Measurements from ENCODE around the gene LSM2.

The LSM2 gene

GRCh38 chr6:31777667-31778050 lies 29.1 kb downstream of the LSM2 start:
- H3K9me3 ChIP-seq (ENCODE audit: control insufficient read depth, low read length) = no peaks in the 10 kb centered on the region
- peaks cover 30% of the 10 kb centered on the region for H3K4me1 ChIP-seq (ENCODE audit: control insufficient read depth, insufficient read depth, low read length, poor library complexity, severe bottlenecking)
- H3K27ac ChIP-seq (ENCODE audit: insufficient read depth, low read length, poor library complexity, severe bottlenecking) = peak overlapping the region; percentile 15
- H3K36me3 ChIP-seq (ENCODE audit: control insufficient read depth, insufficient read depth, low read length) = peaks cover 39% of the 10 kb centered on the region
- no peak overlapping the region for H3K4me3 ChIP-seq (ENCODE audit: insufficient read depth, low read depth, low read length, poor library complexity, severe bottlenecking)
- H3K27me3 ChIP-seq (replicated peaks; ENCODE audit: control insufficient read depth, insufficient read depth, low read length, poor library complexity, severe bottlenecking) = no peaks in the 10 kb centered on the region
- DNase-seq = no peak

- Histone ChIP-seq H3K27me3 (replicated peaks; ENCODE audit: control insufficient read depth, insufficient read depth, low read length, poor library complexity, severe bottlenecking) (no peaks in the 10 kb centered on the region), H3K9me3 (ENCODE audit: control insufficient read depth, low read length) (no peaks in the 10 kb centered on the region), H3K4me3 (ENCODE audit: insufficient read depth, low read depth, low read length, poor library complexity, severe bottlenecking) (peak within 1 kb of the TSS; percentile 24), H3K4me1 (ENCODE audit: control insufficient read depth, insufficient read depth, low read length, poor library complexity, severe bottlenecking) (peaks cover 32% of the 10 kb centered on the region), H3K36me3 (ENCODE audit: control insufficient read depth, insufficient read depth, low read length) (peaks cover 33% of the 10 kb centered on the region), H3K27ac (ENCODE audit: insufficient read depth, low read length, poor library complexity, severe bottlenecking) (peak within 1 kb of the TSS; percentile 15)
- DNase-seq = peak; percentile 52 to 58 (median 56)
These were observed 29.6 kb downstream of the LSM2 start, which contains the start of gene VWA7 for GRCh38 chr6:31776989-31777666. Gene VWA7 (minus strand): TSS chr6:31777328. CDS start chr6:31776779, 549 bp downstream.

- Histone ChIP-seq H3K4me1 (ENCODE audit: control insufficient read depth, insufficient read depth, low read length, poor library complexity, severe bottlenecking) (peaks cover 37% of the 10 kb centered on the region), H3K27me3 (replicated peaks; ENCODE audit: control insufficient read depth, insufficient read depth, low read length, poor library complexity, severe bottlenecking) (no peaks in the 10 kb centered on the region), H3K27ac (ENCODE audit: insufficient read depth, low read length, poor library complexity, severe bottlenecking) (peak overlapping the region; percentile 7), H3K36me3 (ENCODE audit: control insufficient read depth, insufficient read depth, low read length) (peaks cover 29% of the 10 kb centered on the region), H3K4me3 (ENCODE audit: insufficient read depth, low read depth, low read length, poor library complexity, severe bottlenecking) (peak overlapping the region; percentile 24), H3K9me3 (ENCODE audit: control insufficient read depth, low read length) (no peaks in the 10 kb centered on the region)
- no peak for DNase-seq
These were observed 30.2 kb downstream of the LSM2 start for GRCh38 chr6:31776485-31776988.

- peaks cover 22% of the 10 kb centered on the region for H3K36me3 ChIP-seq (ENCODE audit: control insufficient read depth, insufficient read depth, low read length)
- peaks cover 37% of the 10 kb centered on the region for H3K4me1 ChIP-seq (ENCODE audit: control insufficient read depth, insufficient read depth, low read length, poor library complexity, severe bottlenecking)
- H3K9me3 ChIP-seq (ENCODE audit: control insufficient read depth, low read length) = no peaks in the 10 kb centered on the region
- no peak for DNase-seq
- H3K4me3 ChIP-seq (ENCODE audit: insufficient read depth, low read depth, low read length, poor library complexity, severe bottlenecking) = no peak overlapping the region
- peak overlapping the region; percentile 7 for H3K27ac ChIP-seq (ENCODE audit: insufficient read depth, low read length, poor library complexity, severe bottlenecking)
- no peaks in the 10 kb centered on the region for H3K27me3 ChIP-seq (replicated peaks; ENCODE audit: control insufficient read depth, insufficient read depth, low read length, poor library complexity, severe bottlenecking)
These were observed 30.9 kb downstream of the LSM2 start for GRCh38 chr6:31775633-31776484.

GRCh38 chr6:31775184-31775583 lies 31.6 kb downstream of the LSM2 start:
- no peak for DNase-seq
- H3K4me3 ChIP-seq (ENCODE audit: insufficient read depth, low read depth, low read length, poor library complexity, severe bottlenecking) = no peak overlapping the region
- no peak overlapping the region for H3K27ac ChIP-seq (ENCODE audit: insufficient read depth, low read length, poor library complexity, severe bottlenecking)
- H3K9me3 ChIP-seq (ENCODE audit: control insufficient read depth, low read length) = no peaks in the 10 kb centered on the region
- peaks cover 37% of the 10 kb centered on the region for H3K4me1 ChIP-seq (ENCODE audit: control insufficient read depth, insufficient read depth, low read length, poor library complexity, severe bottlenecking)
- no peaks in the 10 kb centered on the region for H3K27me3 ChIP-seq (replicated peaks; ENCODE audit: control insufficient read depth, insufficient read depth, low read length, poor library complexity, severe bottlenecking)
- H3K36me3 ChIP-seq (ENCODE audit: control insufficient read depth, insufficient read depth, low read length) = peaks cover 16% of the 10 kb centered on the region

- DNase-seq = no peak
- H3K9me3 ChIP-seq (ENCODE audit: control insufficient read depth, low read length) = no peaks in the 10 kb centered on the region
- no peak overlapping the region for H3K4me3 ChIP-seq (ENCODE audit: insufficient read depth, low read depth, low read length, poor library complexity, severe bottlenecking)
- no peaks in the 10 kb centered on the region for H3K36me3 ChIP-seq (ENCODE audit: control insufficient read depth, insufficient read depth, low read length)
- H3K27ac ChIP-seq (ENCODE audit: insufficient read depth, low read length, poor library complexity, severe bottlenecking) = no peak overlapping the region
- H3K27me3 ChIP-seq (replicated peaks; ENCODE audit: control insufficient read depth, insufficient read depth, low read length, poor library complexity, severe bottlenecking) = no peaks in the 10 kb centered on the region
- peaks cover 28% of the 10 kb centered on the region for H3K4me1 ChIP-seq (ENCODE audit: control insufficient read depth, insufficient read depth, low read length, poor library complexity, severe bottlenecking)
These were observed 34.8 kb downstream of the LSM2 start for GRCh38 chr6:31771992-31772358.

- DNase-seq = no peak
- H3K9me3 ChIP-seq (ENCODE audit: control insufficient read depth, low read length) = no peaks in the 10 kb centered on the region
- H3K27ac ChIP-seq (ENCODE audit: insufficient read depth, low read length, poor library complexity, severe bottlenecking) = no peak overlapping the region
- H3K4me3 ChIP-seq (ENCODE audit: insufficient read depth, low read depth, low read length, poor library complexity, severe bottlenecking) = no peak overlapping the region
- H3K4me1 ChIP-seq (ENCODE audit: control insufficient read depth, insufficient read depth, low read length, poor library complexity, severe bottlenecking) = peaks cover 16% of the 10 kb centered on the region
- H3K36me3 ChIP-seq (ENCODE audit: control insufficient read depth, insufficient read depth, low read length) = no peaks in the 10 kb centered on the region
- H3K27me3 ChIP-seq (replicated peaks; ENCODE audit: control insufficient read depth, insufficient read depth, low read length, poor library complexity, severe bottlenecking) = no peaks in the 10 kb centered on the region
These were observed 35.9 kb downstream of the LSM2 start for GRCh38 chr6:31770860-31771259.

- Histone ChIP-seq H3K36me3 (ENCODE audit: control insufficient read depth, insufficient read depth, low read length) (no peaks in the 10 kb centered on the region), H3K27ac (ENCODE audit: insufficient read depth, low read length, poor library complexity, severe bottlenecking) (no peak overlapping the region), H3K4me1 (ENCODE audit: control insufficient read depth, insufficient read depth, low read length, poor library complexity, severe bottlenecking) (peaks cover 16% of the 10 kb centered on the region), H3K4me3 (ENCODE audit: insufficient read depth, low read depth, low read length, poor library complexity, severe bottlenecking) (no peak overlapping the region), H3K27me3 (replicated peaks; ENCODE audit: control insufficient read depth, insufficient read depth, low read length, poor library complexity, severe bottlenecking) (no peaks in the 10 kb centered on the region), H3K9me3 (ENCODE audit: control insufficient read depth, low read length) (no peaks in the 10 kb centered on the region)
- DNase-seq = peak; percentile 62 to 74 (median 69)
These were observed 36.9 kb downstream of the LSM2 start for GRCh38 chr6:31769684-31770371.

- Histone ChIP-seq H3K9me3 (ENCODE audit: control insufficient read depth, low read length) (no peaks in the 10 kb centered on the region), H3K4me3 (ENCODE audit: insufficient read depth, low read depth, low read length, poor library complexity, severe bottlenecking) (no peak overlapping the region), H3K27ac (ENCODE audit: insufficient read depth, low read length, poor library complexity, severe bottlenecking) (no peak overlapping the region), H3K4me1 (ENCODE audit: control insufficient read depth, insufficient read depth, low read length, poor library complexity, severe bottlenecking) (peaks cover 16% of the 10 kb centered on the region), H3K27me3 (replicated peaks; ENCODE audit: control insufficient read depth, insufficient read depth, low read length, poor library complexity, severe bottlenecking) (no peaks in the 10 kb centered on the region), H3K36me3 (ENCODE audit: control insufficient read depth, insufficient read depth, low read length) (no peaks in the 10 kb centered on the region)
- no peak for DNase-seq
These were observed 38.2 kb downstream of the LSM2 start for GRCh38 chr6:31768363-31769257.
